T-helper 2 cell treated with Interferon-gamma antibody and Interleukin-4, amounts not matched to agents 5 μg/mL and 100 μg/mL, for 36 hours (primary cell): ENCODE data around the gene RAB30.
"Not testable (repeated sequence)": the region's sequence is repeated elsewhere in the genome, so short reads cannot be mapped to it uniquely, and the experiment has no call there.

ENCODE experiments used
- DNase-seq: peaks from one replicate; pipeline ENCODE4 v3.0.0; 2021; ENCODE audit warnings: low spot score
- H3K27ac Mint-ChIP-seq: one replicate; pipeline ENCODE4 v1.8.0; 2021; ENCODE audit warnings: mild to moderate bottlenecking, mixed read lengths
- H3K27me3 Mint-ChIP-seq: one replicate; pipeline ENCODE4 v1.8.0; 2021; ENCODE audit warnings: low read depth, mixed read lengths
- H3K36me3 Mint-ChIP-seq: one replicate; pipeline ENCODE4 v1.8.0; 2021; ENCODE audit warnings: low read depth, mixed read lengths
- H3K4me1 Mint-ChIP-seq: one replicate; pipeline ENCODE4 v1.8.0; 2021; ENCODE audit warnings: low read depth, mixed read lengths
- H3K4me3 Mint-ChIP-seq: one replicate; pipeline ENCODE4 v1.8.0; 2022; ENCODE audit warnings: mild to moderate bottlenecking, moderate library complexity, mixed read lengths
- H3K9me3 Mint-ChIP-seq: one replicate; pipeline ENCODE4 v1.8.0; 2021; ENCODE audit warnings: mixed read lengths

The RAB30 gene

GRCh38 chr11:82987997-82988396, 83.7 kb downstream of the RAB30 start:
- H3K36me3 Mint-ChIP-seq = peaks cover 9% of the 10 kb centered on the region
- DNase-seq = no peak
- no peak overlapping the region for H3K27ac Mint-ChIP-seq
- no peak overlapping the region for H3K4me3 Mint-ChIP-seq
- no peaks in the 10 kb centered on the region for H3K27me3 Mint-ChIP-seq
- H3K4me1 Mint-ChIP-seq = no peaks in the 10 kb centered on the region
- no peaks in the 10 kb centered on the region for H3K9me3 Mint-ChIP-seq

- no peak for DNase-seq
- H3K9me3 Mint-ChIP-seq = no peaks in the 10 kb centered on the region
- no peaks in the 10 kb centered on the region for H3K27me3 Mint-ChIP-seq
- H3K27ac Mint-ChIP-seq = no peak overlapping the region
- H3K36me3 Mint-ChIP-seq = peaks cover 16% of the 10 kb centered on the region
- no peak overlapping the region for H3K4me3 Mint-ChIP-seq
- no peaks in the 10 kb centered on the region for H3K4me1 Mint-ChIP-seq
Observed at GRCh38 chr11:82986446-82986845, 85.3 kb downstream of the RAB30 start.

- Mint-ChIP-seq H3K36me3 (peaks cover 12% of the 10 kb centered on the region), H3K27ac (no peak overlapping the region), H3K4me3 (no peak overlapping the region), H3K4me1 (peaks cover 23% of the 10 kb centered on the region), H3K9me3 (no peaks in the 10 kb centered on the region), H3K27me3 (no peaks in the 10 kb centered on the region)
- no peak for DNase-seq
Observed at GRCh38 chr11:82981852-82982251, 89.8 kb downstream of the RAB30 start.

GRCh38 chr11:82980947-82981346, 90.8 kb downstream of the RAB30 start:
- Mint-ChIP-seq H3K36me3 (peaks cover 12% of the 10 kb centered on the region), H3K27ac (no peak overlapping the region), H3K4me3 (no peak overlapping the region), H3K9me3 (no peaks in the 10 kb centered on the region), H3K27me3 (peaks cover 3% of the 10 kb centered on the region), H3K4me1 (peaks cover 23% of the 10 kb centered on the region)
- DNase-seq = no peak

GRCh38 chr11:82980292-82980691, 91.4 kb downstream of the RAB30 start:
- Mint-ChIP-seq H3K9me3 (no peaks in the 10 kb centered on the region), H3K27me3 (peaks cover 3% of the 10 kb centered on the region), H3K27ac (no peak overlapping the region), H3K4me3 (no peak overlapping the region), H3K36me3 (peaks cover 12% of the 10 kb centered on the region), H3K4me1 (peaks cover 23% of the 10 kb centered on the region)
- no peak for DNase-seq

GRCh38 chr11:82979824-82980223, 91.9 kb downstream of the RAB30 start:
- Mint-ChIP-seq H3K4me3 (no peak overlapping the region), H3K27ac (no peak overlapping the region), H3K9me3 (no peaks in the 10 kb centered on the region), H3K36me3 (peaks cover 12% of the 10 kb centered on the region), H3K27me3 (peaks cover 3% of the 10 kb centered on the region), H3K4me1 (peaks cover 23% of the 10 kb centered on the region)
- DNase-seq = no peak

- peak; percentile 54 for DNase-seq
- H3K4me3 Mint-ChIP-seq = no peak overlapping the region
- peaks cover 10% of the 10 kb centered on the region for H3K36me3 Mint-ChIP-seq
- H3K4me1 Mint-ChIP-seq = peaks cover 23% of the 10 kb centered on the region
- H3K9me3 Mint-ChIP-seq = no peaks in the 10 kb centered on the region
- H3K27me3 Mint-ChIP-seq = peaks cover 3% of the 10 kb centered on the region
- peak overlapping the region; percentile 2 for H3K27ac Mint-ChIP-seq
Observed at GRCh38 chr11:82978422-82979099, 93.1 kb downstream of the RAB30 start.

- DNase-seq = no peak
- Mint-ChIP-seq H3K4me1 (peaks cover 25% of the 10 kb centered on the region), H3K36me3 (peaks cover 4% of the 10 kb centered on the region), H3K9me3 (no peaks in the 10 kb centered on the region), H3K27me3 (peaks cover 3% of the 10 kb centered on the region), H3K4me3 (no peak overlapping the region), H3K27ac (no peak overlapping the region)
Observed at GRCh38 chr11:82976786-82977185, 94.9 kb downstream of the RAB30 start.

- DNase-seq = no peak
- no peak overlapping the region for H3K4me3 Mint-ChIP-seq
- H3K4me1 Mint-ChIP-seq = peaks cover 25% of the 10 kb centered on the region
- peaks cover 3% of the 10 kb centered on the region for H3K27me3 Mint-ChIP-seq
- no peak overlapping the region for H3K27ac Mint-ChIP-seq
- peaks cover under 1% of the 10 kb centered on the region for H3K36me3 Mint-ChIP-seq
- no peaks in the 10 kb centered on the region for H3K9me3 Mint-ChIP-seq
Observed at GRCh38 chr11:82975882-82976281, 95.8 kb downstream of the RAB30 start.

GRCh38 chr11:82974851-82975250, 96.8 kb downstream of the RAB30 start:
- no peak for DNase-seq
- no peaks in the 10 kb centered on the region for H3K9me3 Mint-ChIP-seq
- H3K27ac Mint-ChIP-seq = no peak overlapping the region
- no peaks in the 10 kb centered on the region for H3K36me3 Mint-ChIP-seq
- H3K4me3 Mint-ChIP-seq = no peak overlapping the region
- H3K27me3 Mint-ChIP-seq = peaks cover 3% of the 10 kb centered on the region
- peaks cover 22% of the 10 kb centered on the region for H3K4me1 Mint-ChIP-seq

- Mint-ChIP-seq H3K36me3 (no peaks in the 10 kb centered on the region), H3K9me3 (no peaks in the 10 kb centered on the region), H3K27ac (no peak overlapping the region), H3K4me3 (no peak overlapping the region), H3K27me3 (peaks cover 3% of the 10 kb centered on the region), H3K4me1 (peaks cover 18% of the 10 kb centered on the region)
- DNase-seq = no peak
Observed at GRCh38 chr11:82974135-82974534, 97.6 kb downstream of the RAB30 start.

GRCh38 chr11:82972103-82972502, 99.6 kb downstream of the RAB30 start:
- no peak for DNase-seq
- Mint-ChIP-seq H3K9me3 (no peaks in the 10 kb centered on the region), H3K4me1 (peaks cover 2% of the 10 kb centered on the region), H3K4me3 (peak overlapping the region; percentile 81), H3K27ac (no peak overlapping the region), H3K36me3 (no peaks in the 10 kb centered on the region), H3K27me3 (peaks cover 3% of the 10 kb centered on the region)

- peak overlapping the region; percentile 63 for H3K27ac Mint-ChIP-seq
- not testable (repeated sequence) for H3K9me3 Mint-ChIP-seq, H3K4me1 Mint-ChIP-seq, H3K27me3 Mint-ChIP-seq, H3K36me3 Mint-ChIP-seq
- peak; percentile 52 for DNase-seq
- peak overlapping the region; percentile 81 for H3K4me3 Mint-ChIP-seq
Observed at GRCh38 chr11:82971519-82971946, 100.2 kb downstream of the RAB30 start.

GRCh38 chr11:82970507-82971083, 101.1 kb downstream of the RAB30 start:
- not testable (repeated sequence) for H3K4me3 Mint-ChIP-seq, H3K27ac Mint-ChIP-seq, DNase-seq, H3K27me3 Mint-ChIP-seq, H3K4me1 Mint-ChIP-seq, H3K9me3 Mint-ChIP-seq, H3K36me3 Mint-ChIP-seq

- DNase-seq = no peak
- peaks cover 2% of the 10 kb centered on the region for H3K4me1 Mint-ChIP-seq
- no peaks in the 10 kb centered on the region for H3K9me3 Mint-ChIP-seq
- H3K27ac Mint-ChIP-seq = no peak overlapping the region
- H3K36me3 Mint-ChIP-seq = no peaks in the 10 kb centered on the region
- no peak overlapping the region for H3K4me3 Mint-ChIP-seq
- peaks cover under 1% of the 10 kb centered on the region for H3K27me3 Mint-ChIP-seq
Observed at GRCh38 chr11:82969811-82970210, 101.9 kb downstream of the RAB30 start.
